Esophagus (tissue), 2 donors: Measurements from ENCODE around the gene ADM. TPM values are rescaled to one million over a fixed set of nuclear protein-coding genes. Genes with fewer than 3 reads are reported as not detected.
A peak's percentile ranks its signal among the peaks of the same experiment; 100 is the strongest.

Source experiments
- H3K27ac ChIP-seq, 2 donors: one replicate each; pipeline ENCODE4 v1.5.1; 2013; ENCODE audit warnings: low read depth in 2 of 2, mild to moderate bottlenecking in 2 of 2, inconsistent platforms in 1 of 2, low read length in 1 of 2, moderate library complexity in 1 of 2
- H3K27me3 ChIP-seq, 2 donors: one replicate each; pipeline ENCODE4 v1.6.1; 2013; ENCODE audit warnings: low read length in 2 of 2, control low read depth in 1 of 2, mild to moderate bottlenecking in 1 of 2; ENCODE audit not compliant: insufficient read depth in 2 of 2, control insufficient read depth in 1 of 2
- H3K36me3 ChIP-seq, 2 donors: one replicate each; pipeline ENCODE4 v1.6.1; 2013; ENCODE audit warnings: low read length in 1 of 2; ENCODE audit not compliant: control insufficient read depth in 2 of 2, insufficient read depth in 2 of 2
- H3K4me1 ChIP-seq, 2 donors: one replicate each; pipeline ENCODE4 v1.6.1; 2013; ENCODE audit warnings: low read length in 1 of 2; ENCODE audit not compliant: control insufficient read depth in 2 of 2, insufficient read depth in 2 of 2
- H3K4me3 ChIP-seq, 2 donors: one replicate each; pipeline ENCODE4 v1.5.1; 2013; ENCODE audit warnings: low read length in 2 of 2, mild to moderate bottlenecking in 2 of 2, low read depth in 1 of 2, moderate library complexity in 1 of 2
- H3K9me3 ChIP-seq, 2 donors: one replicate each; pipeline ENCODE4 v1.6.1; 2013; ENCODE audit warnings: mild to moderate bottlenecking in 2 of 2, low read depth in 1 of 2, low read length in 1 of 2, moderate library complexity in 1 of 2; ENCODE audit not compliant: control insufficient read depth in 2 of 2, insufficient read depth in 1 of 2
- WGBS, 2 donors: extraction: QIAGEN DNeasy Blood & Tissue Kit; methylation state at CpG; one replicate each; pipeline ENCODE4 v1.1.7; 2013; 5-methylcytosine and 5-hydroxymethylcytosine counted together
- polyA plus RNA-seq, 2 donors: library from polyadenylated mRNA; stranded (reverse); fragments of 200-250 nt; gene quantifications; one replicate each; pipeline ENCODE4 v1.2.3, GENCODE V29; 2013
- donor health status: healthy with polysubstance abuse.
- donor health status: Bipolar disorder and iron deficiency.

ADM gene
- polyA plus RNA-seq, 2 donors = 33.9 to 52.1 TPM

GRCh38 chr11:10325277-10326011, 20.6 kb downstream of the ADM start:
- Histone ChIP-seq H3K9me3 (no peaks in the 10 kb centered on the region), H3K4me1 (no peaks in the 10 kb centered on the region), H3K4me3 (no peak overlapping the region), H3K27ac (peak overlapping the region in 1 of 2 donors; percentile 48), H3K36me3 (no peaks in the 10 kb centered on the region), H3K27me3 (no peaks in the 10 kb centered on the region)
- 36 to 42% methylated on average over 6 of the region's 6 CpGs for WGBS, 2 donors

- Histone ChIP-seq H3K27me3 (no peaks in the 10 kb centered on the region), H3K4me1 (no peaks in the 10 kb centered on the region), H3K9me3 (no peaks in the 10 kb centered on the region), H3K4me3 (no peak overlapping the region), H3K27ac (peak overlapping the region; percentile 52 to 54), H3K36me3 (no peaks in the 10 kb centered on the region)
- WGBS, 2 donors = 24 to 36% methylated on average over 2 of the region's 2 CpGs
Observed at GRCh38 chr11:10326012-10326964, 21.4 kb downstream of the ADM start.

GRCh38 chr11:10327254-10327653, 22.4 kb downstream of the ADM start:
- Histone ChIP-seq H3K27ac (peak overlapping the region; percentile 52 to 54), H3K4me1 (no peaks in the 10 kb centered on the region)

GRCh38 chr11:10328314-10329098, 23.6 kb downstream of the ADM start:
- Histone ChIP-seq H3K4me1 (no peaks in the 10 kb centered on the region), H3K9me3 (no peaks in the 10 kb centered on the region), H3K4me3 (no peak overlapping the region), H3K27ac (no peak overlapping the region), H3K27me3 (no peaks in the 10 kb centered on the region), H3K36me3 (no peaks in the 10 kb centered on the region)
- WGBS, 2 donors = 48 to 70% methylated on average over 3 of the region's 3 CpGs

More at GRCh38 chr11:10327254-10327653, 22.4 kb downstream of the ADM start:
- Histone ChIP-seq H3K9me3 (no peaks in the 10 kb centered on the region), H3K27me3 (no peaks in the 10 kb centered on the region), H3K4me3 (no peak overlapping the region), H3K36me3 (no peaks in the 10 kb centered on the region)

- 97 to 100% methylated on average over 2 of the region's 2 CpGs for WGBS, 2 donors
- H3K27ac ChIP-seq = no peak overlapping the region
Observed at GRCh38 chr11:10329356-10329755, 24.5 kb downstream of the ADM start.

GRCh38 chr11:10329935-10330334, 25.1 kb downstream of the ADM start:
- Histone ChIP-seq H3K27me3 (no peaks in the 10 kb centered on the region), H3K27ac (no peak overlapping the region), H3K9me3 (no peaks in the 10 kb centered on the region), H3K4me3 (no peak overlapping the region), H3K4me1 (no peaks in the 10 kb centered on the region), H3K36me3 (no peaks in the 10 kb centered on the region)
- WGBS, 2 donors = 51 to 59% methylated on average over 2 of the region's 2 CpGs

More at GRCh38 chr11:10329356-10329755, 24.5 kb downstream of the ADM start:
- Histone ChIP-seq H3K4me3 (no peak overlapping the region), H3K36me3 (no peaks in the 10 kb centered on the region), H3K4me1 (no peaks in the 10 kb centered on the region), H3K27me3 (no peaks in the 10 kb centered on the region), H3K9me3 (no peaks in the 10 kb centered on the region)

- Histone ChIP-seq H3K27me3 (no peaks in the 10 kb centered on the region), H3K4me1 (no peaks in the 10 kb centered on the region), H3K4me3 (no peak overlapping the region), H3K9me3 (no peaks in the 10 kb centered on the region), H3K27ac (no peak overlapping the region), H3K36me3 (no peaks in the 10 kb centered on the region)
- 88 to 89% methylated on average over 6 of the region's 6 CpGs for WGBS, 2 donors
Observed at GRCh38 chr11:10331548-10332289, 26.8 kb downstream of the ADM start.

- Histone ChIP-seq H3K4me1 (no peaks in the 10 kb centered on the region), H3K27ac (no peak overlapping the region), H3K36me3 (no peaks in the 10 kb centered on the region), H3K4me3 (no peak overlapping the region), H3K9me3 (no peaks in the 10 kb centered on the region), H3K27me3 (no peaks in the 10 kb centered on the region)
- 67 to 70% methylated on average over 1 of the region's 1 CpG for WGBS, 2 donors
Observed at GRCh38 chr11:10333490-10333889, 28.6 kb downstream of the ADM start.

GRCh38 chr11:10338287-10338686, 33.4 kb downstream of the ADM start:
- H3K4me1 ChIP-seq = no peaks in the 10 kb centered on the region
- no peaks in the 10 kb centered on the region for H3K9me3 ChIP-seq
- no peaks in the 10 kb centered on the region for H3K36me3 ChIP-seq
- H3K27ac ChIP-seq = no peak overlapping the region
- no peaks in the 10 kb centered on the region for H3K27me3 ChIP-seq
- no peak overlapping the region for H3K4me3 ChIP-seq
